Inferior parietal cortex (tissue), 1 donor: Measurements from ENCODE around the gene ABO.
A peak's percentile ranks its signal among the peaks of the same experiment; 100 is the strongest.
"Not testable (repeated sequence)": the region's sequence is repeated elsewhere in the genome, so short reads cannot be mapped to it uniquely, and the experiment has no call there.

Experiments
- DNase-seq: peaks from one replicate; pipeline ENCODE4 v3.0.0-alpha.2; 2016; ENCODE audit errors: extremely low spot score

Gene ABO

GRCh38 chr9:133290751-133291302, 15.8 kb upstream of the ABO start:
- DNase-seq: no peak

DNA sequence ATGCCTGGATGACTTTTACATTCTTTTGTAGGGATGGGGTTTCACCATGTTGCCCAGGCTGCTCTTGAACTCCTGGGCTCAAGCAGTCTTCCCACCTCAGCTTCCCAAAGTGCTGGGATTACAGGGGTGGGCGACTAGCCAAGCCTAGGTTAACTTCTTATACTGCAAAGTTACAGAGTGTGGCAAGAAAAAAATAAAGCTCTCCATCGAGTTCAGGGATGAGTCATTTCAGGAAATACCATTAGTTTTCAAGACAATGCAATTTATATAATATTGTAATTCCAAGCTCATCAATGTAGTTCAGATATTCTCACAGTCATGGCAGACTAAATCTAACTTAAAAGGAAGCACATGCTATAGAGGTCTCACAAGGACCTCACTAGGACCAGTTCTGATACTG, 11.5 kb upstream of the ABO start:
- DNase-seq: no peak

DNA sequence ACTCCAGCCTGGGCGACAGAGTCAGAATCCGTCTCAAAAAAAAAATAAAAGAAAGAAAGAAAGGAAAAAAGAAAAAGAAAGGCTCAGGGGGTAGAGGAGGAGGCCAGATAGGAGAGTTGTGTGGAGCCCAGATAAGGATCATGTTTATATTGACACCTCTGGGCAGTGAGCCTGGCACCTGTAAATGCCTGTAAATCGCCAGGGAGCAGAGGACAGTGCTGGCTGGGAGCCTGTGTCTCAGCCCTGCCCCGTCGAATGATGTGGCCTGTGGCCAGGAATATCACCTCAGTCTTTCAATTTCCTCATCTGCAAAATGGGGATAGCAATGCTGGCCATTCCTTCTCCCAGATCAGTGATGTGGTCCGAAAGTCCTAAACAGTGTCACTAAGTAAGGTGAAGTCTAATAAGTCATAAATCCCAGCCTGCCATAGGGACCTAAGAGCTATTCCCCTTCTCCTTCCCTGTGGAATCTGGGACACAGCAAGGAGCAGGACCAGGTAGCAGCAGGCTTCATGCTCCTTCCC, 10.3 kb upstream of the ABO start:
- no peak for DNase-seq

DNA sequence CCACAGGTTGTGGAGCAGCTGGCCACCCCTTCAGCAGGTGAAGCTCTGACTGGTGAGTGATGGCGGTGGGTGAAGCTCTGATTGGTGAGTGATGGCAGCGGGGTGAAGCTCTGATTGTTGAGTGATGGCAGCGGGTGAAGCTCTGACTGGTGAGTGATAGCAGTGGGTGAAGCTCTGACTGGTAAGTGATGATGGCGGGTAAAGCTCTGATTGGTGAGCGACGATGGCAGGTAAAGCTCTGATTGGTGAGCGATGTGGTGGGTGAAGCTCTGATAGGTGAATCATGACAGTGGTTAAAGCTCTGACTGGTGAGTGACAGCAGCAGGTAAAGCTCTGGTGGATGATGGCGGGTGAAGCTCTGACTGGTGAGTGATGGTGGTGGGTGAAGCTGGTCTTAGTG, 9.4 kb upstream of the ABO start:
- DNase-seq: no peak

- DNase-seq: peak; percentile 19
Measured at GRCh38 chr9:133283255-133284032, 8.4 kb upstream of the ABO start.

DNA sequence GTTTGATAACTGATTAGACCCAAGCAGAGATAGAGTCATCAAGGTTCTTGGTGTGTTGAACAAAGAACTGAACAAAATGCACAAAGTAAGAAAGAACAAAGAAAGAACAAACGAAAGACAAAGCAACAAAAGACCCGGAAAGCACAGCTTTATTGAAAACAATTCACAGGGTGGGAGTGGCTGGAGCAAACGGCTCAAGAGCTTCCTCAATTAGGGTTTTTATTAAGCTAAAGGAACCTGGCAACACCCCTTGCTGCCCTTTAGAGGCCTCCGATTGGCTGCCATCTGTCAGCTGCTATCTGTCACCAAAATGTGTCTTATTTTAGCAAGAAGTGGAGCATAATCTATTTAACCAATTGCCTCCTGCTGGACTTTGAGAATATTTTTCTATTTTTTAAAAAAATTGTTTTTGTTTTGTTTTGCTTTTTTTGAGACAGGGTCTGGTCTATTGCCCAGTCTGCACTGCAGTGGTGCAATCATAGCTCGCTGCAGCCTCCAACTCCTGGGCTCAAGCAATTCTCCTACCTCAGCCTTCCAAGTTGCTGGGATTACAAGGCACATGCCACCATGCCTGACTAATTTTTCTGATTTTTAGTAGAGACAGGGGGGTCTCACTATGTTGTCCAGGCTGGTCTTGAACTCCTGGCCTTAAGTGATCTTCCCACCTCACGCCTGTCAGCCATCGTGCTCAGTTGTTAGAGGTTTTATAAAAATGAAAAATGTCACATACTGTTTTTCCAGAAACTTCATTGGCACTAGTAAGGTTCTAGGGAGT, 7.7 kb upstream of the ABO start:
- no peak for DNase-seq

DNA sequence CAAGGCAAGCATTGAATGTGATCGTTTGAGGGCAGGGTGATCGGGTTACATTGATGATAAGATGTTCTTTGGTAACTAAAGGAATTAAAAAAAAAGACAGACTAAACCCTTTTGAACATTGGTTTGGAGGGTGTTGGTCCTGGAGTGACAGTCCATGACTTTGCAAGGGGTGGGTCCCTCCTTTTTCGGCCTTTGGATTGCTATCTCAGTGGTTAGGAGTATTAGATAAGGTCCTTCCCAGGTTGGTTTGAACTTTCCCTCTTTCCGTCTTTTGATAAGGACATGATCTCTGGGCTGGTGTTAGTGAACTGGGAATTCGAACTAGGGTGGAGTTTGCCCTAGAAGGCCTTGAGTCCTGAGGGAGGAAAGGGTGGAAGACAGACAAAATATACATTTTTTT, 5.4 kb upstream of the ABO start:
- DNase-seq: no peak

DNA sequence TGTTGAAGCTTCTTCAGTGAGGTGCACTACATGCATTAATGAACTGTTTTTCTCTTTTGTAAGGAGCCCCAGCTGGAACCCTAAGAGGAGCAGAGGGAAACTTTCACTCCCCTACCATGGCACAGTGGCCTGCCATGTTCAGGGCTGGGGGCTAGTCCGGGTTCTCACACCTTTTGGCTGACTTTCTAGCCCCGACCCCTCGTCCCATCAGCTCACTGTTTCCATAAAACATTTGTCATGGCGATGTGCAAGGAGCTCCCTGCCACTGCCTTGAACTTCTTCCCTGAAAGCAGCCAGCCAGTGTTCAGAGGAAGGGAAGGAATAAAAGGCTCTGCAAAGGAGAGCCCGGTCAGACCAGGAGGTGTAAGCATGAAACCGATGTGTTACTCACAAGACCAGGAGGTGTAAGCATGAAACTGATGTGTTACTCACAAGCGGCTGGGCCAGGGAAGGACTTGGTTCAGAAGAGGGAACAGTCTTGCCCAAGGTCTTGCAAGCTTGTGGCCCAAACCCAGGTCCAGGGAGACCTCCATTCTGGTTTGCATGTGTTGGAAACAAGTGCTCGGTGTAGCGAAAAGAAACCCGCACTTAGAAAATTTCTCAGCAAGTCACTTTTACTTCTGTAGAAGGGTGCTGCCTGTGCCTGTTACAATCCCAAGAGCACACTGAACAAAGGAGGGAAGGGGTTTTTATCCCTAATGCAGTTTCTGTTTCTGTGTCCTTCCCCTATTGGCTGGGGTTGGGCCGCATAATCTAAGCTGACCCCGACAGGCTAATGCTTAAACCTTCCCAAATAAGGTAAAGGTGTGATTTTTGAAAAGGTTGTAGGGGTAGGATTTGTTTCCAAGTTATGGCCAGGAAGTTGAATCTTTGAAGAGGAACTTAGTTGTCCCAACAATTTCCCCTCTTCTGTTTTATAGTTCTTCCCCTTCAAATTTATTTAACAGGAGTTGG, 3.4 kb upstream of the ABO start:
- no peak for DNase-seq

DNA sequence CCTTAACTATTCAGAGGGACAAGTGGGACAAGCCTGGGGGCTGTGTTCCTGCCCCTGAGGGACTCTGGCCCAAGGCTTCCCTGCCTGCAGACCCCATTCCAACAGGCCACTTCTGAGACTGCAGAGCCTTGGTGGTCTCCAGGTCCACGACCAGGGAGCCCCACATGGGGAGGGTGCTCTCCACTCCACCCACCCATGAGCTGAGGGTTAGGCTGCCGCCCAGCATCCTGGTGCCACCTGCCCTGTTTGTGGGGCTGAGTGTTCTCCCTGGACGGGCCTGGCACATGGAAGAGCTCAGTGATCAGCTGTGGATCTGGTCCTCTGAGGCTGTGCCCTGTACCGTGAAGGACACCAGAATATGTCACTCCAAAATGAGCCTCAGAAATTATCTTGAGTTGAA, 2.5 kb upstream of the ABO start:
- no peak for DNase-seq

- no peak for DNase-seq
Measured at GRCh38 chr9:133276923-133277322, 1.9 kb upstream of the ABO start.

DNA sequence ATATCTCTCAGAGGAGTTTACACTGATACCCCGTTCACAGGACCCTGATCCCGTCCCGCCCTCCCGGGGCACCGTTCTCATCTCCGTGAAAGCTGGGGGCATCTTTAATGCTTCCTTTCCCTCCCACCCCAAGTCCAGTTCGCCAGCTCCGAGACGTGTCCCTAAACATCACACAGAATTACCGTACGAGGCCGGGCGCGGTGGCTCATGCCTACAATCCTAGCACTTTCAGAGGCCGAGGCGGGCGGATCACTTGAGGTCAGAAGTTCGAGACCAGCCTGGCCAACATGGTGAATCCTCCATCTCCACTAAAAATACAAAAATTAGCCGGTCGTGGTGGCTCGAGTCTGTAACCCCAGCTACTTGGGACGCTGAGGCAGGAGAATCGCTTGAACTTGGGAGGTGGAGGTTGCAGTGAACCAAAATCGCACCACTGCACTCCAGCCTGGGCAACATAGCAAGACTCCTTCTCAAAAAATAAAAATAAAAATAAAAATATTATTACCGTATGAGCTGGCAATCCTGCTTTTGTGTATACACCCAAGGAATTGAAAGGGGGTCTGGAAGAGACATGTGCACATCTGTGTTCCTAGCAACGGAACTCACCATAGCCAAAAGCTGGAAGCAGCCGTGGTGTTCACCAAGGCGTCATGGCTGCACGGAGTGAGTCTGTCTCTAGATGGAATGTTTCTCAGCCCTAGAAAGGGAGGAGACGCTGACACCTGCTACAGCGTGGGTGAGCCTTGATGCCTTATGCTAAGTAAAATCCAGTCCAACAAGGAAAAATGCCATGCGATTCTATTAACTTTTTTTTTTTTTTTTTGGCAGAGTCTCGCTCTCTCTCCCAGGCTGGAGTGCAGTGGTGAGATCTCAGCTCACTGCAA, 1.2 kb upstream of the ABO start:
- DNase-seq: peak; percentile 14

- no peak for DNase-seq
Measured at GRCh38 chr9:133274236-133275104, 531 bp downstream of the ABO start.

DNA sequence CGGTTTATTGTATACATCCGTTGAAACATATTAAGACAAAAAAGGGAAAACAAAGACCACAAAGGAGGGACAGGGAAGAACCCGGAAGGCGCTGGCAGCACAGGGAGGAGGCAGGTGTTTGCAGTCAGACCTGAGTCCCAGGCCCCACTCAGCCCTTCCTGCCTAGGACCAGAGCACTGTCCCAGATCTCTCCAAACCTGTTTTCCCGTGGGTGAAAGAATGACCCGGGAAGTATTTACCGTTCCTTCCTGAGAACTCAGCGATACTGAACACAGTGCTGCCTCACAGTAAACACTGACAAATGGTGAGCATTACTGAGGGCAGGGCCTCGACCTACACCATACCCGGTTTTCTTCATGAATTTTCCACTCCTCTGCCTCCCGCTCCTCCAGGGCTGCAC, 1.2 kb downstream of the ABO start:
- DNase-seq: no peak

GRCh38 chr9:133273098-133273497, 1.9 kb downstream of the ABO start:
- DNase-seq: no peak

- no peak for DNase-seq
Measured at GRCh38 chr9:133269537-133270362, 5.3 kb downstream of the ABO start.

DNA sequence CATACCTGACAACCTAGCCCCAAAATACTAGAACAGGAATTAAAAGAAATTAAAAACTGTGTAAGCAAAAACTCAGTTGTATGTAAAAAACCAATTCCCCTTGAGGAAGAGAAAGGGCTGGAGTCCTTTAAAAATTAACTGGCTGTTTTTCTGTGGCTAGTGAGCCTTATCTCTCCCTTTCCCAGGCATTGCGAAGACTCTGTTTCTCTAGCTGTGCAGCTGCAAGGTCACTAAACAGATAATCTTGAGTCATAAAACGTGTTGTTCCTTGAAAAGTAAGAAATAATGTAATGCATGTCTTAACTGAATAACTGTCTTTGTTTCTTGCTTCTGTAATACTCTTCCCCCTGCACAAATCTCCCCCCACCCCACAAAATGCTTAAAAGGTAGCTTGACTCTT, 5.9 kb downstream of the ABO start:
- DNase-seq: not testable (repeated sequence)

DNA sequence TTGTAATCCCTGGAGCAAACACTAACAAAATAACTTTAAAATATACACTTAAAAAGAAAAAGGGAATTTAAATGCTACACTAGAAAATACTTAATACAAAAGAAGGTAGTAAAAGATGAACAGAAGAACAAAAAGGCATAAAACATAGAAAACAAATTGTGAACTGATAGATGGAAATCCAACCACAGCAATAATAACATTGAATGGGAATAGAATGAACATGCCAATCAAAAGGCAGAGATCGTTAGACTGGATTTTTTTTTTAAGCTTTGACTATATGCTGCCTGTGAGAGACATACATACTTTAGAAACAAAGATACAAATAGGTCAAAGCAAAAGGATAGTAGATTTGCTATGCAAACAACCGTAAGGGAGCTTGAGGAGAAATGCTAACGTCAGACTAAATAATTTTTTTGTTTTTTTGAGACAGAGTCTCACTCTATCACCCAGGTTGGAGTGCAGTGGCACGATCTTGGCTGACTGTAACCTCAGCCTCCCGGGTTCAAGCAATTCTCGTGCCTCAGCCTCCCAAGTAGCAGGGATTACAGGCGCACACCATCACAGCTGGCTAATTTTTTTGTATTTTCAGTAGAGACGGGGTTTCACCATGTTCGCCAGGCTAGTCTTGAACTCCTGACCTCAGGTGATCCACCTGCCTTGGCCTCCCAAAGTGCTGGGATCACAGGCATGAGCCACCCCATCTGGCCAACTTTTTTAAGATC, 6.5 kb downstream of the ABO start:
- no peak for DNase-seq

DNA sequence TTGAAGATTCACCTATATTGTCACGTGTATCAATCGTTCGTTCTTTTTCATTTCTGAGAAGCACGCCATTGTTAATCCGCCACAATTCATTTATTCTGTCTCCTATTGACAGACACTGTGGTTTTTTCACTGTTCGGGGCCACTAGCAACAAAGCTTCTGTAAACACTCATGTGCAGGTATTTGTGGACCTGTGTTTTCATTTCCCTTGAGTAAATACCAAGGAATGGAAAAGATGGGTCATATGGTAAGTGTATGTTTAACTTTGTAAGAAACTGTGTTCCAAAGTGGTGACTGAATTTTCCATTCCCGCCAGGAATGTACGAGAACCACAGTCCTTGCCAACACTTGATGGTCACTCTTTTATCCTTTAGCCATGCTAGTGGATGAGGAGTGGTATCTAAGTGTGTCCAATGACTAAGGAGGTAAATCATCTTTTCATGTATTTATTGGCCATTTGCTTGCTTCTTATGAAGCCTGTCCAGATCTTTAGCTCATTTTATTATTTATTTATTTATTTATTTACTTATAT, 10.7 kb downstream of the ABO start:
- DNase-seq: no peak
